Measurements from ENCODE around the gene EIF4G3.

Gene EIF4G3

GRCh38 chr1:20983297-20983889 lies 193.3 kb downstream of the EIF4G3 start:
- TF ChIP-seq CTCF (IDR thresholded peaks at IDR 0.05; ENCODE audit: borderline replicate concordance, insufficient read depth, low read depth, low read length): no peak
- no peak overlapping the region for H3K4me3 ChIP-seq (ENCODE audit: low read depth, low read length)

- TF ChIP-seq CTCF (IDR thresholded peaks at IDR 0.05; ENCODE audit: borderline replicate concordance, insufficient read depth, low read depth, low read length): no peak
- H3K4me3 ChIP-seq (ENCODE audit: low read depth, low read length): no peak overlapping the region
These were observed 194.4 kb downstream of the EIF4G3 start for GRCh38 chr1:20982316-20982715.

- no peak overlapping the region for H3K4me3 ChIP-seq (ENCODE audit: low read depth, low read length)
- no peak for TF ChIP-seq CTCF (IDR thresholded peaks at IDR 0.05; ENCODE audit: borderline replicate concordance, insufficient read depth, low read depth, low read length)
These were observed 194.8 kb downstream of the EIF4G3 start for GRCh38 chr1:20981915-20982314.

- TF ChIP-seq CTCF (IDR thresholded peaks at IDR 0.05; ENCODE audit: borderline replicate concordance, insufficient read depth, low read depth, low read length): no peak
- no peak overlapping the region for H3K4me3 ChIP-seq (ENCODE audit: low read depth, low read length)
These were observed 196.6 kb downstream of the EIF4G3 start for GRCh38 chr1:20980051-20980450.

GRCh38 chr1:20978413-20978812 lies 198.3 kb downstream of the EIF4G3 start:
- no peak overlapping the region for H3K4me3 ChIP-seq (ENCODE audit: low read depth, low read length)

GRCh38 chr1:20975668-20976067 lies 201.0 kb downstream of the EIF4G3 start:
- no peak overlapping the region for H3K4me3 ChIP-seq (ENCODE audit: low read depth, low read length)
- no peak for TF ChIP-seq CTCF (IDR thresholded peaks at IDR 0.05; ENCODE audit: borderline replicate concordance, insufficient read depth, low read depth, low read length)

More at GRCh38 chr1:20978413-20978812, 198.3 kb downstream of the EIF4G3 start:
- TF ChIP-seq CTCF (IDR thresholded peaks at IDR 0.05; ENCODE audit: borderline replicate concordance, insufficient read depth, low read depth, low read length): no peak

GRCh38 chr1:20974951-20975350 lies 201.7 kb downstream of the EIF4G3 start:
- H3K4me3 ChIP-seq (ENCODE audit: low read depth, low read length): no peak overlapping the region
- no peak for TF ChIP-seq CTCF (IDR thresholded peaks at IDR 0.05; ENCODE audit: borderline replicate concordance, insufficient read depth, low read depth, low read length)
